ENCODE measurements around the gene SMIM23. TPM values are rescaled to one million over a fixed set of nuclear protein-coding genes. Genes with fewer than 3 reads are reported as not detected.

The SMIM23 gene
- total RNA-seq, 1 experiment from 2014 or later = not detected

GRCh38 chr5:171834461-171834860 is 48.8 kb downstream of the SMIM23 start:
- peaks cover 16% of the 10 kb centered on the region; the same call in 1 of the 2 replicates for H3K36me3 ChIP-seq
- H3K27me3 ChIP-seq = no peaks in the 10 kb centered on the region
- peaks cover 18% of the 10 kb centered on the region for H3K9me3 ChIP-seq
- H3K4me3 ChIP-seq = no peak overlapping the region
- DNase-seq = no peak

- peaks cover 14% of the 10 kb centered on the region for H3K9me3 ChIP-seq
- H3K4me3 ChIP-seq = no peak overlapping the region
- no peak for DNase-seq
- no peaks in the 10 kb centered on the region for H3K27me3 ChIP-seq
- H3K36me3 ChIP-seq = peaks cover 16% of the 10 kb centered on the region
Measured at GRCh38 chr5:171835066-171835465, 49.4 kb downstream of the SMIM23 start.

GRCh38 chr5:171837522-171837921 is 51.9 kb downstream of the SMIM23 start:
- no peak for DNase-seq
- no peak overlapping the region for H3K4me3 ChIP-seq
- no peaks in the 10 kb centered on the region for H3K27me3 ChIP-seq
- peaks cover 13% of the 10 kb centered on the region for H3K36me3 ChIP-seq
- peaks cover 12% of the 10 kb centered on the region; the same call in 1 of the 2 replicates for H3K9me3 ChIP-seq

- Histone ChIP-seq H3K36me3 (peaks cover 8% of the 10 kb centered on the region), H3K9me3 (peaks cover 11% of the 10 kb centered on the region; the same call in 1 of the 2 replicates), H3K4me3 (no peak overlapping the region), H3K27me3 (no peaks in the 10 kb centered on the region)
- DNase-seq = no peak
Measured at GRCh38 chr5:171838066-171838465, 52.4 kb downstream of the SMIM23 start.

GRCh38 chr5:171839112-171839511 is 53.5 kb downstream of the SMIM23 start:
- Histone ChIP-seq H3K9me3 (peaks cover 2% of the 10 kb centered on the region; the same call in 1 of the 2 replicates), H3K4me3 (no peak overlapping the region), H3K36me3 (peaks cover 2% of the 10 kb centered on the region), H3K27me3 (no peaks in the 10 kb centered on the region)
- DNase-seq = no peak

GRCh38 chr5:171840066-171840465 is 54.4 kb downstream of the SMIM23 start:
- no peak for DNase-seq
- Histone ChIP-seq H3K9me3 (no peaks in the 10 kb centered on the region), H3K4me3 (no peak overlapping the region), H3K36me3 (peaks cover 2% of the 10 kb centered on the region), H3K27me3 (no peaks in the 10 kb centered on the region)

Other genes with a start within 250 kb of the SMIM23 start
- gene FBXW11, start 220.8 kb downstream of the SMIM23 start, total RNA-seq (2014; rRNA removed; shearing (Covaris generic); ENCODE audit: low replicate concordance) = 71.1 and 106 TPM in 2 replicates

All from MG63 (cell line).